Glomerular visceral epithelial cell (primary cell): ENCODE results near the gene LDLRAD3.
"Not testable (repeated sequence)": the region's sequence is repeated elsewhere in the genome, so short reads cannot be mapped to it uniquely, and the experiment has no call there.

Source experiments
- DNase-seq: peaks from one replicate; pipeline ENCODE4 v3.0.0-alpha.2; 2016; ENCODE audit errors: extremely low spot score

The LDLRAD3 gene

GRCh38 chr11:35992548-35992947 is 48.7 kb downstream of the LDLRAD3 start:
- DNase-seq, result no peak

DNA sequence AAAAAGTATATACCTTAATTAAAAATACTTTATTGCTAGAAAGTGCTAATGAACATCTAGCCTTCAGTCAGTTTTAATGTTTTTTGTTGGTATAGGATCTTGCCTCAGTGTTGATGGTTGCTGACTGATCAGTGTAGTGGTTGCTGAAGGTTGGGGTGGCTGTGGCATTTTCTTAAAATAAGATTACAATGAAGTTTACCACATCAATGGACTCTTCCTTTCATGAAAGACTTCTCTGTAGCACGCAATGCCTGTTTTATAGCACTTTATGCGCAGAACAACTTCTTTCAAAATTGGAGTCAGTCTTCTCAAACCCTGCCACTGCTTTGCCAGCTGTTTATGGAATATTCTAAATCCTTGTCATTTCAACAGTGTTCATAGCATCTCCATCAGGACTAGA is 50.6 kb downstream of the LDLRAD3 start:
- no peak for DNase-seq

DNA sequence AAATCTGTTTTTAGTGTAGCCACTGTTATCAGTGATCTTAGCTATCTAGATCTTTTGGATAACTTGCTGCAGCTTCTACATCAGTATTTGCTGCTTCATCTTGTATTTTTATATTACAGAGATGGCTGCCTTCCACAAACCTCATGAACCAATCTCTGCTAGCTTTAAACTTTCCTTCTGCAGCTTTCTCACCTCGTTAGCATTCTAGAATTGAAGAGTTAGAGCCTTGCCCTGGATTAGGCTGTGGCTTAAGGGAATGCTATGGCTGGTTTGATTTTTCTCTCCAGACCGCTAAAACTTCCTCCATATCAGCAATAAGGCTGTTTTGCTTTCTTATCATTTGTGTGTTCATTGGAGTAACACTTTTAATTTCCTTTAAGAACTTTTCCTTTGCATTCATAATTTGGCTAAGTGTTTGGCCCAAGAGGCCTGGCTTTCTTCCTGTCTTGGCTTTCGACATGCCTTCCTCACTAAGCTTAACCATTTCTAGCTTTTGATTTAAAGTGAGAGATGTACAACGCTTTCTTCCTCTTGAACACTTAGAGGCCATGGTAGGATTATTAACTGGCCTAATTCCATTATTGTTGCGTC is 51.9 kb downstream of the LDLRAD3 start:
- DNase-seq, result no peak

- no peak for DNase-seq
These were observed 54.1 kb downstream of the LDLRAD3 start for GRCh38 chr11:35997902-35998520.

DNA sequence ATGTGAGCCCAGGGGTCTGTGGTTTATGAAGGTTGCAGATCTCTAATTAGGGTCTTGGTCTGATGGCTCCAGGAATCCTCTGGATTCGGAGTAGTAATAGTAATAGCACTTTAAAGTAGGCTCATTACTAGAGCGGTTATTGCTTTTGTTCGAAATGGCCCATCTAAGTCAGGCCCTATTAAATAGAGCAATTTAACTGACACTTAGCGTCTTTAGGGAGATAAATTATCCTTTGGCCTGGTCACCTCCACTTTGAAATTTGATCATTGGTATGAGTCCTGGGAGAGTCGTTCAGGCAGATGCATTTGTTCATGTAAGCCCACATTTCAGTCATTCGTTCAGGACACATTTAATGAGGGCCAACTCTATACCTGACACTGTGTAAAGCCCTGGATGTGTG is 54.8 kb downstream of the LDLRAD3 start:
- no peak for DNase-seq

DNA sequence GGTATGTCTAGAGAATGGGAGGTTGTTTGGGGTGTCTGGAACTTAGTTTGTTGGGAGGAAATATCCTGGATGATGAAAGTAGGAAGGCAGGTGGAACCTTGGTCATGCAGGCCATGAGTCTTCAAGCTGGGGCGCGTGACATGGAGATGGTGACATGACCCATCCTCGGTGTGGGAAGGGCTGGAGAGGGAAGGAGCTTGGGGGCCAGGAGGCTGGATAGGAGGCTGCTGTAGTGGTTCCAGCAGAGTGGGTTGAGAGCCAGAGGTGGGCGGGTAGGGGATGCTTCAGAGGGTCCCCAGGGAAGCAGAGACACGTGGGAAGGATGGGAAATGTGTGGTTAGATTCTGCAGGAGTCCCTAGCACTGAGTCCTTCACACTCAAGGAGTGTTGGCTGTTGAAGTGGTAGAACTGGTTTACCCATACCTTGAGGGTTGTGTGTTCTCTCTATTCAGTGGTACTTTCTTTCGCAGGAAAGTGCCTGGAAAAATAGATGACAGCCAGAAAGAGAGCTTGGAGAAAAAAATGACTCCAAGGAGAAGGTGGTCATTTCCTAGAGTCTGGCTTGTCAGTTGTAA is 56.8 kb downstream of the LDLRAD3 start:
- no peak for DNase-seq

DNA sequence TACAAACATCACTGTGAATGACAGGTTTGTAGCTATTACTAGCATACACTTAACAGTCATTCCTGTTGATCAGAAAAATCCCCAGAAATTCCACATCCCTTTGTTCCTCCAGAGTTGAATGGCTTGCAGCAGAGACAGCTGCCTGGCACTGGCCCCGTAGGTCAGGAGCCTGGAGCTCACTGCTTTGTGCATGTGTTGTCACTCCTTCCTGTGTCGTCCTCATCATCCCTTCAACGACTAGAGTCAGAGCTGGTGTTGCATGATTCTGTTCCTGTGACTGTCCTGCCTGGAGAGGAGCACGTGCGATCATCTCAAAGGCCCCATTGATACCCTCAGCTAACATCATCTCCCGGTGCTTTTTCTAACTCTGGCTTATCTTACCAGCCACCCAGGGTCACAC is 58.3 kb downstream of the LDLRAD3 start:
- no peak for DNase-seq

- no peak for DNase-seq
These were observed 58.9 kb downstream of the LDLRAD3 start for GRCh38 chr11:36002796-36003195.

DNA sequence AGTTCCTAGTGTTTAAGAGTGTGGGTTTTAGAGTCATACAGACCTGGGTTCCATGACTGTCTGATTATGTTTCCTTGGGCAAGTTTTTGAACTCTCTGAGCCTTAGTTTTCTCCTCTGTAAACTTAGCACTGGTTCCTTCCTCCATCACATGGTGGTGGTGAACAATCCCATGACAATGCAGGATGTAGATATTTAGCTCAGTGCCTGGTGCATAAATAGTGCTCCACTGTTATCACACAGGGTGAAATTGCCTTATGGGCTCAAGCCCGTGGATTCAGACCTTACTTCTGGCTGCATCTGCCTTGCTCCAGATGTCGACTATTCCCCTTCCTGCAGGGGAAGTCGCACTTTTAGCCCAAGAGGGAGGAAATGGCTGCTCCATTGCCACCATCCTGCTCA is 62.7 kb downstream of the LDLRAD3 start:
- no peak for DNase-seq

GRCh38 chr11:36007127-36007655 is 63.3 kb downstream of the LDLRAD3 start:
- no peak for DNase-seq

DNA sequence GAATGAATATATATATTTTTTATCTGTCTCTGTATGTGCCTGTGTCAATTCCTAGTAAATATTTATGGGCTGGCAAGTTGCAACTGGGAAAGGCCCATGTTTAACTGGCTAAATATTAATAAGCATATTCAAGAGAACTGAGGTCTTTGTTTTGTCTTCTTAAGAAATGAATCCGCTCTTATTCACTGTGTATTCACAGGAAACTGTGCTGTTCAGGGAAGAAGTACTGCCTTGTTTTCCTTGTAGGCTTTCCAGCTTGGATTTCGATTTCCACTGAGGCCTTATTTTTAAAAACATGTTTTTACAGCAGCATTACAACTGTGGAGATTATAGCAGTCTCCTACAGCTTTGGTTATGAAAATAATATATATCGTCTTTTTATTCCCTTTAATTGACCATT is 64.7 kb downstream of the LDLRAD3 start:
- DNase-seq, result no peak

DNA sequence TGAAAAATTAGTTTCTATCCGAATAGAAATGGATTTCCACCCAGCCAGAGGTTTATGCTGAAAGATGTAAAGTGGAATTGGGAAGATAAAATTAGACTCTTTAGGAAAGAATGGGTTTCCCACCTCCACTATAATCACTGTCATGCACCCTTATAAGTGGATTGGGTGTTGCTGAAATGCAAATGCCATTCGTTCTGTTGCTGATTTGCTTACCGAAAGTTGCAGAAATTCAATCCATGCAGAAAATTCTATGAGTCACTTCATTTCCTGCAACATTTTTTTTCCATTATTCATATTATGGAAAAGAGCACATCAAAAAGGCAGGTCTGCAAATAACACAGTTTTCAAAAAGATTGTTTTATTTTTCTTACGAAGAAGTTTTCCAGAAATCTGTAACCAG is 65.6 kb downstream of the LDLRAD3 start:
- DNase-seq, result peak; percentile 27

DNA sequence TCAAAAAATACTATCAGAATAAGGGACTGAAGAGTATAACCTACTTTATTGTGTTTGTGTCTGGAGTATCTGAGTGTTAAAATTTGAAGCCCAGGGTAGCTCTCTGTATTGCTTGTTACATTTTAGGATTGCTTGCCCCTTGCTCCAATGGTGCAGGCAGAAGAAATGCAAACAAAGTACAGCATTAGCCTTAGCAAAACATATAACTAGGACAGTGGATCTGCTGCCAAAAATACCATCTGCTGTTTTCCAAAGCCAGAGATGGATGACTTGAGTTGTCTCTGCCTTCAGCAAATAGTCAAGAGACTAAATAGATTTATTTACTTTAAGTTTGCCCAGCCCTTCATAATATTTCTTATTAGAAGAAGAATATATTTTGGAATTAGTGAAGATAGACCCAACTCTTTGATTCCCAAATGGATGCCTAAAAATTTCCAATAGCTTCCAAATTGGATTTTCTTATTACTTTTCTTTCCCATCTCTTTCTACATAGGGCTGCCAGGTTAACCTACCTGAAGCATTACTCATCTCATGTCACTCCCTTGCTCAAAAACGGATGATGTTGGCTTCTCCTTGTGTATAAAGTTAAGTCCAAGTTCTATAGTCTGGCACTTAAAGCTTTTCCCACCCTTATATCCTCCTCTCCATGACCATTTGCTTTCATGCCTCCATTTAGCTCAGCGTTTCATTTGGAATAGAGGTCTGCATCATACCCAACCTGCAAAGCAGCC is 66.3 kb downstream of the LDLRAD3 start:
- DNase-seq, result no peak

DNA sequence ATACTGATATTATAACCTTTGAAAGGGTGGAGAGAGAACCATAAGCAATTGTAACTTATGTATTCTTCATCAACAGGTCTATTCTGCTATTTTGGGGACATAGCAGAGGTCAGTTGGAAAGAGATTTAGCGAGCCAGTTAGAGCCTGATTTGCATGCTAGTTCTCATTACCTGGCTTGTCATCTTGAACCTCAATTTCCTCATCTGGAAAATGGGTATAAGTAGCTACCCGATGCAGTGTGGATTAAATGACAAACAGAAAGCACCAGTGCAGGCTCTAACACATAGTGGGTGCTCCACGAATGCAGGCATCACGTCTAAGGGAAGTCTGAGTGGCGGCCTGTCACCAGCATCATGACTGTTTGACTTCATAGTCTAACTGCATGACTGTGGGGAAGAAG is 67.7 kb downstream of the LDLRAD3 start:
- DNase-seq, result no peak

DNA sequence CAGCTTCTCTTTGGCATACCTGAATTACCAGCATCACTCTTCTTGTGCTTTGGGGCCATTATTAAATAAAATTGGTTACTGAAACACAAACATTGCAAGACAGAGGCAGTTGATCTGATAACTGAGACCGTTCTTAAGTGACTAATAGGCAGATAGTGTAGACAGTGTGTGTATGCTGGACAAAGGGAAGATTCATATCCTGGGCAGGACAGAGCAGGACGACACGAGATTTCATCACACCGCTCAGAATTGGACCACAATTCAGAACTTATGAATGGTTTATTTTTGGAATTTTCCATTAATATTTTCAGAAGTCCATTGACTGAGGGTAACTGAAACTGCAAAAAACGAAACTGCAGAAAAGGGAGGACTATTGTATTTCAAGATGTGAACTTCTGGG is 68.6 kb downstream of the LDLRAD3 start:
- no peak for DNase-seq

DNA sequence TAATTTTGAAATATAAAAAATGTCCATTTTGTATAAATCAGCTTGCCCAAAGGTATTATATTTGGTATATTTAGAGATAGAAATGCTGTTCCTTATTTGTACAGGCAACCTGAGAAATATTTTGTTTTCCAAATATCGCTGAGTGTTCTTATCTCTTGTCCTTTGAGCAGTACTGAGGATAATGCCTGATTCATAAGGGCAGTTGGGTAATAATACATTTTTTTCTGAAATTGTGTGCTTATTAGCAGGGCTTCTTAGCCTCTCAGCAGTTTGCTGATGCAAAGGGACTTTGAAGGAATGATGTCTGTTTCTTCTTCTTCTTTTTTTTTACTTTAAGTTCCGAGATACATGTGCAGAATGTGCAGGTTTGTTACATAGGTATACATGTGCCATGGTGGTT is 69.1 kb downstream of the LDLRAD3 start:
- no peak for DNase-seq

- DNase-seq, result not testable (repeated sequence)
These were observed 69.6 kb downstream of the LDLRAD3 start for GRCh38 chr11:36013446-36013845.

- DNase-seq, result no peak
These were observed 70.4 kb downstream of the LDLRAD3 start for GRCh38 chr11:36013950-36014897.

DNA sequence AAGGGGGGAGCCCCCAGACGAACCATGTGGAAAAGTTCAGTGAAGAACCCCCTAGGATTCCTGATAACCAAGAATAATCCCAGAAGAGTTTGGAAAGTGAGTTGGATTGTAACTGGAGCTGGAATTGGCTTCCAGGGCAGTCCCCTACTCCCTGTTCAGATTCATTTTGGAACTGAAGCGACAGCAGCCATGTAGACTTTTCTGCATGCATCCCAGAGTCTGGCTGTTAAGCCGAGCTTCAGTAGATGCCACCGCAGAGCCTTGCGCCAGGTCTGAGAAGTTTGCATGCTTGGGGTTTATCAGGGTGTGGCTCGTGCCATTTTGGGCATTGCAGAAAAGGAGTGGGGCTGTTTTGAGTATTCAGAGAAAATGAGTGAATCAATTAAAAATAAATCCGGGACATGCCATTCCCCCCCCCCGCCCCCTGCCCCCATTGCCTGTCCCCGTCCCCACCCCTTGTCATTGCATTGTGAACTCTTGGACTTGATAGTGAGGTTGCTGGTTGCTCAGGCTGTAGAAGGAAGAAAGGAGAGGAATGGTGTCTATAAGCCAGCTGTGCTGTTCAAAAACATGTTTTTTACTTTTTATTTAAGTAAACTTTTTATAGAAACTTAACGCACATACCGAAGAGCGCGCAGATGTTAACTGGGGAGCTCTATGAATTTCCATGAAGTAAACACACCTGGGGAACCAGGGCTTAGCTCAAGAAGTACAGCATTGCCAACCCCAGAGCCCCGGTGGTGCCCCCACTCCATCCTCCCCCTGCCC is 71.2 kb downstream of the LDLRAD3 start:
- DNase-seq, result no peak

DNA sequence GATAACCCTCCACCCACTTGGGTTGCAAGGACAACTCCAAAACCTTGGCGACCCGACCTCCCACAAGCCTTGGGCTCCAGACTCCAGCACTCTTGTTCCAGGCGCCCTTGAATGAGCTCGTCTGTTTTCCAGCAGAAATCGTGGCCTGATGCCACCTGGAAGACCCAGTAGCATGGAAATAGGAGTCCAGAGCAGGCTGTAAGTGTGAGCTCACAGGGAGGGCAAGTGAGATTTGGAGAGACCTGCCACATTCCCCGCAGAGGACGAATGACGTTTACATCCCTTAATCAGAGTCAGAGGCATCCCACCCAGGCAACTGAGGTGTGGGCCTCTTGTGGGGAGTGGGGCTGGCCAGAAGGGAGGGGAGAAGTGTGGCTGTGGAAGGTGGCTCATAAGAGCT is 71.9 kb downstream of the LDLRAD3 start:
- DNase-seq, result no peak

DNA sequence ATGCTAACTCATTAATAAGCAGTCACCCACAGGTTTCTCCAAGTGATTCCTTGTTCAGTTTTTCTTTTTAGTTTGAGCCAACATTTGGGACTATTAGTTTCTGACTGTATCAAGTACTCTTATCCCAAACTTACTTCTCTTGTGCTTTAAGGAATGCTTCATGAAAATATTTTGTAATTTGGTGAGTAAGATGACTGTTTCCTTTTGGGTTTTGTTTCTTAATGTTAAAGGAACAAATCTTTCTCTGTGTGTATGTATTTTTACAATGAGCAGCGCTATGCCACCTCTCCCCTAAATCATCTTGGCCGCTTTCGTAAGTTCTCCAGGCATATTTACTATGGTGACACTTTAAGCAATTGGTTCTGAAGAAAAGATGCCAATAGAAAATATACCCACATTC is 72.4 kb downstream of the LDLRAD3 start:
- no peak for DNase-seq
